ENCODE results near the gene SPRING1. TPM values are rescaled to one million over a fixed set of nuclear protein-coding genes. Genes with fewer than 3 reads are reported as not detected.

SPRING1 gene
- total RNA-seq, 1 donor: 9.1 TPM

GRCh38 chr12:116691205-116691604, 46.7 kb downstream of the SPRING1 start:
- Histone ChIP-seq H3K4me1 (ENCODE audit: insufficient read depth, low read length) (peaks cover 42% of the 10 kb centered on the region), H3K27me3 (ENCODE audit: insufficient read depth, low read length) (peaks cover 3% of the 10 kb centered on the region), H3K9me3 (ENCODE audit: low read depth, low read length) (no peaks in the 10 kb centered on the region), H3K4me3 (ENCODE audit: low read length) (no peak overlapping the region)

GRCh38 chr12:116689979-116690744, 47.7 kb downstream of the SPRING1 start:
- Histone ChIP-seq H3K4me3 (ENCODE audit: low read length) (no peak overlapping the region), H3K9me3 (ENCODE audit: low read depth, low read length) (no peaks in the 10 kb centered on the region), H3K4me1 (ENCODE audit: insufficient read depth, low read length) (peaks cover 39% of the 10 kb centered on the region), H3K27me3 (ENCODE audit: insufficient read depth, low read length) (peaks cover 3% of the 10 kb centered on the region)

- H3K9me3 ChIP-seq (ENCODE audit: low read depth, low read length): no peaks in the 10 kb centered on the region
- H3K27me3 ChIP-seq (ENCODE audit: insufficient read depth, low read length): peaks cover 3% of the 10 kb centered on the region
Measured at GRCh38 chr12:116689521-116689920, 48.3 kb downstream of the SPRING1 start.

More at GRCh38 chr12:116689521-116689920, 48.3 kb downstream of the SPRING1 start:
- H3K4me1 ChIP-seq (ENCODE audit: insufficient read depth, low read length): peaks cover 34% of the 10 kb centered on the region
- no peak overlapping the region for H3K4me3 ChIP-seq (ENCODE audit: low read length)

Other genes with a start within 250 kb of the SPRING1 start
- gene MAP1LC3B2, start 178.7 kb downstream of the SPRING1 start, total RNA-seq: 1.9 TPM
- gene RNFT2, start 246 bp upstream of the SPRING1 start, total RNA-seq: 3.4 TPM
- gene HRK, start 143.4 kb upstream of the SPRING1 start, total RNA-seq: 0.10 TPM
- gene FBXW8, start 172.9 kb upstream of the SPRING1 start, total RNA-seq: 5.2 TPM